Measurements from ENCODE around the gene ZXDC. TPM values are rescaled to one million over a fixed set of nuclear protein-coding genes. Genes with fewer than 3 reads are reported as not detected.

Gene ZXDC
- total RNA-seq, 1 donor from 2014 or later, result 38.4 TPM

DNA sequence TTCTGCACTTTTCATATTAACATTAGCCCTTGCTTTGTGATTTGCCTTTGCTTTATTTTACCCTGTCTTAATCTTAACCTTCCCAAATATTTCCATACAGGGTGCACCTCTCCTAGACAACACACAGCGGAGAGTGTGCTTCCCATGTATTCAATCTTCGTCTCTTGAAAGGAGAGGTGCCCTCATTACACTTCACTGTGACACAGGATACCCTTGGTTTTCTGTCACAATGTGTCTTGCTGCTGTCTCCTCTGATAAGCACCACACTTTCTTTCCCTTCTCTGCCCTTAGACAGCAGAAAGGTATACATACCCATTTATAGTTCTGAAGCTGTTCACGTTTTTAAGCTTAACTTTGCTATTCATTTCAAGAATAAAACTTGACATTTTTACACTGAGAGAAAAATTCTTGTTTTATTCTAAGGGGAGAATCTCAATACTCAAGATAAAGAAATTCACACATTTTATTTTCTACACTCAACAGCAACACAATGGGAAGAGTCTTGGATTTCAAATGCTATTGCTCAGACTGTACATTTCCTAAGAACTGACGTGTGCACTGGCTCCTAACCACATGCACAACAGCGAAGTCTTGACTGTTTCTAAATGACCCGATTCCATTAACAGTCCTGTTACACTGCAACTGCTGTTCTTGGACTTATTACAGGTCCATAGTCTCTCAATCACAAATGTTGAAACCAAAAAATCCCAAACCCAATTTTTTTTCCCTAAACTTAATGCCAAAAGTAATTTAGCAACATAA is 21.1 kb downstream of the ZXDC start:
- DNase-seq (ENCODE audit: low read depth), result no peak
- Histone ChIP-seq H3K27me3 (ENCODE audit: control insufficient read depth, insufficient read depth, low read length) (no peaks in the 10 kb centered on the region), H3K4me3 (ENCODE audit: low read depth, low read length) (no peak overlapping the region), H3K36me3 (ENCODE audit: control insufficient read depth, insufficient read depth, low read length) (peaks cover 1% of the 10 kb centered on the region)
- TF ChIP-seq, protein P1, sequence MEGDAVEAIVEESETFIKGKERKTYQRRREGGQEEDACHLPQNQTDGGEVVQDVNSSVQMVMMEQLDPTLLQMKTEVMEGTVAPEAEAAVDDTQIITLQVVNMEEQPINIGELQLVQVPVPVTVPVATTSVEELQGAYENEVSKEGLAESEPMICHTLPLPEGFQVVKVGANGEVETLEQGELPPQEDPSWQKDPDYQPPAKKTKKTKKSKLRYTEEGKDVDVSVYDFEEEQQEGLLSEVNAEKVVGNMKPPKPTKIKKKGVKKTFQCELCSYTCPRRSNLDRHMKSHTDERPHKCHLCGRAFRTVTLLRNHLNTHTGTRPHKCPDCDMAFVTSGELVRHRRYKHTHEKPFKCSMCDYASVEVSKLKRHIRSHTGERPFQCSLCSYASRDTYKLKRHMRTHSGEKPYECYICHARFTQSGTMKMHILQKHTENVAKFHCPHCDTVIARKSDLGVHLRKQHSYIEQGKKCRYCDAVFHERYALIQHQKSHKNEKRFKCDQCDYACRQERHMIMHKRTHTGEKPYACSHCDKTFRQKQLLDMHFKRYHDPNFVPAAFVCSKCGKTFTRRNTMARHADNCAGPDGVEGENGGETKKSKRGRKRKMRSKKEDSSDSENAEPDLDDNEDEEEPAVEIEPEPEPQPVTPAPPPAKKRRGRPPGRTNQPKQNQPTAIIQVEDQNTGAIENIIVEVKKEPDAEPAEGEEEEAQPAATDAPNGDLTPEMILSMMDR (IDR thresholded peaks at IDR 0.05; ENCODE audit: insufficient read depth, low read length, poor library complexity, severe bottlenecking), result no peak

DNA sequence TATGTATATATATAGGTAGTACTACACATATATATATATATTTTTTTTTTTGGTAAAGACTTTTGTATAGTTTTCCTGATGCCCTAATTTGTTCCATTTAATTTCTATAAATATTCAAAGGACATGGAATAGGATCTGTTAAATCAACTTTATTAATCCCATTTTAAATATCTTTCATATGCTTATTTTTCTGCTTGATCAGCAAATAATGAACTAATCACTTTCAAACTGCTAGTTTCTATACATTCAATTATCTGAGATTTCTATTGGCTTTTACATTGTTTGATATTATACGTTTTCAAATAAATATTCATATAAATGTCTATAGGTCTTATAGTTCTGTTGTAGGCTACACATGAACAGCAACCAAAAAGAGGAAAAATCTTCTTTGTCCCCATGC is 21.7 kb downstream of the ZXDC start:
- no peaks in the 10 kb centered on the region for H3K27me3 ChIP-seq (ENCODE audit: control insufficient read depth, insufficient read depth, low read length)
- DNase-seq (ENCODE audit: low read depth), result no peak
- TF ChIP-seq, protein P1 (IDR thresholded peaks at IDR 0.05; ENCODE audit: insufficient read depth, low read length, poor library complexity, severe bottlenecking), result no peak
- no peak overlapping the region for H3K4me3 ChIP-seq (ENCODE audit: low read depth, low read length)
- H3K36me3 ChIP-seq (ENCODE audit: control insufficient read depth, insufficient read depth, low read length), result peaks cover 1% of the 10 kb centered on the region

DNA sequence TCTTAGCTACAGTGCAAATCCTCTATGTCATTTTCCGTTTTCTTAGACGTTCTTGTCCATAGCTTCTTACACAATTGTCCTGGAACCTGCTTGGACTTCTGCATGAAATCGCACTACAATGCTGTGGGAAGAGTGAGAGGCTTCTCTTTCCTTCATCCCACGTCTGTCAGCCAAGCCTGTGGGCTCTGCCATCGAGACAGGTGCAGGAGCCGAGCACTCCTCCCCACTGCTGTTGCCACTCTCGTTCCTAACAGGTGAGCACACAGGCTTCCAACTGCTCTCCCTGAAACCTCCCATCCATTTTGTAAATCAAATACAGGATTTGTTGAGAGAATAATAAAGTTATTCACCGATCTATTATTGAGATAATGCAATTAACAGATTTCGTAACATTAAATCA is 23.5 kb downstream of the ZXDC start:
- H3K4me3 ChIP-seq (ENCODE audit: low read depth, low read length), result no peak overlapping the region
- no peak for DNase-seq (ENCODE audit: low read depth)
- peaks cover under 1% of the 10 kb centered on the region for H3K36me3 ChIP-seq (ENCODE audit: control insufficient read depth, insufficient read depth, low read length)
- H3K27me3 ChIP-seq (ENCODE audit: control insufficient read depth, insufficient read depth, low read length), result no peaks in the 10 kb centered on the region
- TF ChIP-seq, protein P1 (IDR thresholded peaks at IDR 0.05; ENCODE audit: insufficient read depth, low read length, poor library complexity, severe bottlenecking), result no peak

DNA sequence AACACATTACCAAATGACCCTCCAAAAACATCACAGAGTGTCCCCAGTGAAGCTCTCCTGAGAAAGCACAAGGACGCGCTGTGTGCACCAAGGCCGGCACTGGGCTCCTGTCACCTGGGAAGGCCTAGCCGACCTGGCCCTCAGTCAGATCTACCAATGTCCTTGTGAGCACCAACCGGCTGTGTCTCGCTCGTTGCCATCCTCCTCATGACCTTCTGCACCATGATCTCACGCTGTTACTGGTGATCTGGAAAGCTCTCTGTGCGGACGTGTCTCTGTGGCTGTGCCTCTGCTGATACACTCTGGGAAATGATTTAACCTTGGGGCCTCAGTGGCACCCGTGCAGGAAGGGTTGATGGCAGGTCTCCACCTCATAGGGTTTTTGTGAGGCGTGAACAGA is 24.2 kb downstream of the ZXDC start:
- no peak for DNase-seq (ENCODE audit: low read depth)
- Histone ChIP-seq H3K4me3 (ENCODE audit: low read depth, low read length) (no peak overlapping the region), H3K36me3 (ENCODE audit: control insufficient read depth, insufficient read depth, low read length) (no peaks in the 10 kb centered on the region), H3K27me3 (ENCODE audit: control insufficient read depth, insufficient read depth, low read length) (no peaks in the 10 kb centered on the region)
- TF ChIP-seq, protein P1 (IDR thresholded peaks at IDR 0.05; ENCODE audit: insufficient read depth, low read length, poor library complexity, severe bottlenecking), result no peak

DNA sequence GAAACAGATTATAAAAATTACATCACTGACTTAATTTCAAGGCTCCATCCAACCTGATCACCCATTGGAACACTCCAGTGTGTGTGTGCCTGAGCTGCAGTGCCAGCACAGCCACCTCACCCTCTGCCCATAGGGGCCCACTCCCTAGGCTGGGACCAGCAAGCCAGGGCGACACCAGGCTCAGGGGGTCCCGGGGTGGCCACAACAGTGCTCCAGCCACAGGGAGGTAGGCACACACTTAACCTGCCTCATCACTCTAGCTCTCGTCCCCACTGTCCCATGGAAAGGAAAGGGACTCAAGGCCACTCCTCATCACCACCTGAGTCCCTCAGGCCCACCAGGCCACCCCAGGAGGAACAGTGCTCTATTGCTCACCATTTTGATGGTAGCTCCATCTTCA is 24.9 kb downstream of the ZXDC start:
- no peak for DNase-seq (ENCODE audit: low read depth)
- H3K27me3 ChIP-seq (ENCODE audit: control insufficient read depth, insufficient read depth, low read length), result no peaks in the 10 kb centered on the region
- TF ChIP-seq, protein P1 (IDR thresholded peaks at IDR 0.05; ENCODE audit: insufficient read depth, low read length, poor library complexity, severe bottlenecking), result no peak
- no peaks in the 10 kb centered on the region for H3K36me3 ChIP-seq (ENCODE audit: control insufficient read depth, insufficient read depth, low read length)
- no peak overlapping the region for H3K4me3 ChIP-seq (ENCODE audit: low read depth, low read length)

DNA sequence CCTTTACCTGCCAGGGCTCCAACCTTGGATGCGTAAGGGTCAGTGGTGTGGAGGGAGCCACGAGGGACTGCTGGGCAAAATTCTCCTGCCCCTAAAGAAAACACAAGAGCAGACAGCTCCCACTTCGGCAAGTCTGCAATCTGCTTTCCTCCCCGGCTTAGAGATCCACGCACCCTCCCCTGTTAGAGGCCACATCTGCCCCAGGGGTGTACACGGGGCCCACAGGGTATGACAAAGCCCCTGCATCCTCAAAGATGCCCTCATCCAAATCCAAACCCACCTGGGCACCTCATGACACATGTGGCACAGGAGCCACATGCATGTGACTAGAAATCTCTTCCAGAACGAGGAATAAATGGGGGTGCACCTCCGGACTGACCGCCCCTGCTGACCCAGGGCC is 25.5 kb downstream of the ZXDC start:
- TF ChIP-seq, protein P1 (IDR thresholded peaks at IDR 0.05; ENCODE audit: insufficient read depth, low read length, poor library complexity, severe bottlenecking), result no peak
- DNase-seq (ENCODE audit: low read depth), result no peak
- H3K36me3 ChIP-seq (ENCODE audit: control insufficient read depth, insufficient read depth, low read length), result no peaks in the 10 kb centered on the region
- H3K27me3 ChIP-seq (ENCODE audit: control insufficient read depth, insufficient read depth, low read length), result no peaks in the 10 kb centered on the region
- H3K4me3 ChIP-seq (ENCODE audit: low read depth, low read length), result no peak overlapping the region
